GM12878 (cell line): ENCODE results near the gene TREML1. TPM values are rescaled to one million over a fixed set of nuclear protein-coding genes. Genes with fewer than 3 reads are reported as not detected.
A peak's percentile ranks its signal among the peaks of the same experiment; 100 is the strongest.

ENCODE experiments used
- ATF2 ChIP-seq: IDR thresholded peaks from 2 replicates; pipeline ENCODE4 v1.6.1; 2012; ENCODE audit warnings: low read length, inconsistent platforms
- ATF7 ChIP-seq: fragments of 450-650 bp; IDR thresholded peaks from 2 replicates; pipeline ENCODE4 v1.6.1; 2016; ENCODE audit warnings: low read depth, mild to moderate bottlenecking
- BCL11A ChIP-seq: IDR thresholded peaks from 2 replicates; pipeline ENCODE4 v1.6.1; 2011; ENCODE audit warnings: low read depth, low read length
- DPF2 ChIP-seq: fragments of 450-650 bp; IDR thresholded peaks from 2 replicates; pipeline ENCODE4 v1.6.1; 2017; ENCODE audit warnings: mild to moderate bottlenecking
- FOXK2 ChIP-seq: fragments of 450-650 bp; IDR thresholded peaks from 2 replicates; pipeline ENCODE4 v1.6.1; 2017; ENCODE audit warnings: mild to moderate bottlenecking, moderate library complexity
- MEF2B ChIP-seq: fragments of 450-650 bp; IDR thresholded peaks from 2 replicates; pipeline ENCODE4 v1.6.1; 2018; ENCODE audit warnings: mild to moderate bottlenecking, moderate library complexity; ENCODE audit not compliant: partially characterized antibody, poor library complexity, severe bottlenecking
- MLLT1 ChIP-seq: fragments of 450-650 bp; IDR thresholded peaks from 2 replicates; pipeline ENCODE4 v1.6.1; 2016; ENCODE audit warnings: mild to moderate bottlenecking
- NFIC ChIP-seq: IDR thresholded peaks from 2 replicates; pipeline ENCODE4 v1.6.1; 2012; ENCODE audit warnings: low read depth, mild to moderate bottlenecking, inconsistent platforms, low read length, moderate library complexity
- NRF1 ChIP-seq: conservative IDR thresholded peaks from 2 replicates; pipeline ENCODE4 v1.6.1; 2011; ENCODE audit warnings: mild to moderate bottlenecking, low read depth, low read length, improper control_type of control experiment
- POLR2AphosphoS2 ChIP-seq: IDR thresholded peaks from 2 replicates; pipeline ENCODE4 v1.6.1; 2011; ENCODE audit warnings: low read depth, mild to moderate bottlenecking, low read length, improper control_type of control experiment, moderate library complexity
- POU2F2 ChIP-seq: IDR thresholded peaks from 3 replicates; pipeline ENCODE4 v1.6.1; 2011; ENCODE audit warnings: low read depth, mild to moderate bottlenecking, low read length, borderline replicate concordance
- RAD51 ChIP-seq: fragments of 450-650 bp; IDR thresholded peaks from 2 replicates; pipeline ENCODE4 v1.6.1; 2016; ENCODE audit warnings: moderate library complexity, mild to moderate bottlenecking, inconsistent platforms
- RUNX3 ChIP-seq: IDR thresholded peaks from 2 replicates; pipeline ENCODE4 v1.6.1; 2012; ENCODE audit warnings: low read length, inconsistent platforms
- SIN3A ChIP-seq: IDR thresholded peaks from 2 replicates; pipeline ENCODE4 v1.6.1; 2012; ENCODE audit warnings: low read depth, low read length, improper control_type of control experiment
- SKIL ChIP-seq: fragments of 450-650 bp; IDR thresholded peaks from 2 replicates; pipeline ENCODE4 v1.6.1; 2017; ENCODE audit warnings: mild to moderate bottlenecking, low read depth, inconsistent platforms; ENCODE audit not compliant: poor library complexity, severe bottlenecking
- SMAD5 ChIP-seq: IDR thresholded peaks from 2 replicates; pipeline ENCODE4 v1.6.1; 2016; ENCODE audit warnings: antibody characterized with exemption, low read depth
- SP1 ChIP-seq: IDR thresholded peaks from one replicate; pipeline ENCODE4 v1.6.1; 2011; ENCODE audit warnings: low read depth, low read length
- ZNF24 ChIP-seq: fragments of 450-650 bp; IDR thresholded peaks from 2 replicates; pipeline ENCODE4 v1.6.1; 2017; ENCODE audit warnings: antibody characterized with exemption, mild to moderate bottlenecking
- polyA plus RNA-seq, 11 experiments: library from polyadenylated mRNA; depleted of rRNA in 4 of 11; unstranded in 6 of 11; stranded (reverse) in 5 of 11; fragments of >200 nt; fragmentation: Nextera tagmentation in 4 of 11; fragmentation: Illumina TruSeq in 1 of 11; extraction: Ambion mirVana in 4 of 11; extraction: Trizol in 1 of 11; gene quantifications; 1 replicate in 1 of 11; 2 replicates in 10 of 11; pipeline versions ENCODE4 v1.2.1 to v1.2.3, GENCODE V29; 2011 to 2016; ENCODE audit warnings: inconsistent platforms in 2 of 11, missing spikeins in 2 of 11, low read depth in 1 of 11
- total RNA-seq, 4 experiments: library from RNA; depleted of rRNA in 3 of 4; stranded (reverse); fragments of >200 nt in 3 of 4; fragmentation: Illumina TruSeq in 1 of 4; extraction: Trizol in 1 of 4; gene quantifications; 2 replicates each; pipeline versions ENCODE4 v1.2.1 to v1.2.3, GENCODE V29; 2013 to 2021
- TF ChIP-seq, protein P1 (sequence below): IDR thresholded peaks from 2 replicates; pipeline ENCODE4 v1.6.1; 2011; ENCODE audit warnings: mild to moderate bottlenecking, low read depth, low read length, moderate library complexity; ENCODE audit not compliant: insufficient replicate concordance
- TF ChIP-seq, protein P2 (sequence below): fragments of 450-650 bp; formaldehyde crosslinking; IDR thresholded peaks from 2 replicates; pipeline ENCODE4 v1.4.0; 2022; ENCODE audit warnings: mild to moderate bottlenecking, moderate library complexity

Gene TREML1
- total and polyA plus RNA-seq, 10 of the 15 experiments (the other 5 are each of a cell fraction or from before 2014, with no cell fraction given) = 0.21 TPM; not detected in 9

GRCh38 chr6:41199552-41200246 is 45.6 kb upstream of the TREML1 start (continued):
- TF ChIP-seq MLLT1 (0 out of 2 replicates have a peak, but pooled peaks have one; percentile 43), SP1 (no peak), DPF2 (0 out of 2 replicates have a peak, but pooled peaks have one; percentile 45), NFIC (peak; percentile 34; the same call in 1 of the 2 replicates), NRF1 (no peak), ATF2 (peak; percentile 34; the same call in 1 of the 2 replicates), SKIL (peak; percentile 75), BCL11A (no peak), SMAD5 (no peak), POLR2AphosphoS2 (0 out of 2 replicates have a peak, but pooled peaks have one; percentile 15), RAD51 (peak; percentile 69), MEF2B (peak; percentile 60), SIN3A (no peak), ATF7 (peak; percentile 12; the same call in 1 of the 2 replicates), RUNX3 (peak; percentile 31; the same call in 1 of the 2 replicates), POU2F2 (0 out of 3 replicates have a peak, but pooled peaks have one; percentile 23), FOXK2 (peak; percentile 34; the same call in 1 of the 2 replicates), ZNF24 (peak; percentile 54; the same call in 1 of the 2 replicates)
- TF ChIP-seq, protein P1, sequence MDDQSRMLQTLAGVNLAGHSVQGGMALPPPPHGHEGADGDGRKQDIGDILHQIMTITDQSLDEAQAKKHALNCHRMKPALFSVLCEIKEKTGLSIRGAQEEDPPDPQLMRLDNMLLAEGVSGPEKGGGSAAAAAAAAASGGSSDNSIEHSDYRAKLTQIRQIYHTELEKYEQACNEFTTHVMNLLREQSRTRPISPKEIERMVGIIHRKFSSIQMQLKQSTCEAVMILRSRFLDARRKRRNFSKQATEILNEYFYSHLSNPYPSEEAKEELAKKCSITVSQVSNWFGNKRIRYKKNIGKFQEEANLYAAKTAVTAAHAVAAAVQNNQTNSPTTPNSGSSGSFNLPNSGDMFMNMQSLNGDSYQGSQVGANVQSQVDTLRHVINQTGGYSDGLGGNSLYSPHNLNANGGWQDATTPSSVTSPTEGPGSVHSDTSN = no peak
- TF ChIP-seq, protein P2, sequence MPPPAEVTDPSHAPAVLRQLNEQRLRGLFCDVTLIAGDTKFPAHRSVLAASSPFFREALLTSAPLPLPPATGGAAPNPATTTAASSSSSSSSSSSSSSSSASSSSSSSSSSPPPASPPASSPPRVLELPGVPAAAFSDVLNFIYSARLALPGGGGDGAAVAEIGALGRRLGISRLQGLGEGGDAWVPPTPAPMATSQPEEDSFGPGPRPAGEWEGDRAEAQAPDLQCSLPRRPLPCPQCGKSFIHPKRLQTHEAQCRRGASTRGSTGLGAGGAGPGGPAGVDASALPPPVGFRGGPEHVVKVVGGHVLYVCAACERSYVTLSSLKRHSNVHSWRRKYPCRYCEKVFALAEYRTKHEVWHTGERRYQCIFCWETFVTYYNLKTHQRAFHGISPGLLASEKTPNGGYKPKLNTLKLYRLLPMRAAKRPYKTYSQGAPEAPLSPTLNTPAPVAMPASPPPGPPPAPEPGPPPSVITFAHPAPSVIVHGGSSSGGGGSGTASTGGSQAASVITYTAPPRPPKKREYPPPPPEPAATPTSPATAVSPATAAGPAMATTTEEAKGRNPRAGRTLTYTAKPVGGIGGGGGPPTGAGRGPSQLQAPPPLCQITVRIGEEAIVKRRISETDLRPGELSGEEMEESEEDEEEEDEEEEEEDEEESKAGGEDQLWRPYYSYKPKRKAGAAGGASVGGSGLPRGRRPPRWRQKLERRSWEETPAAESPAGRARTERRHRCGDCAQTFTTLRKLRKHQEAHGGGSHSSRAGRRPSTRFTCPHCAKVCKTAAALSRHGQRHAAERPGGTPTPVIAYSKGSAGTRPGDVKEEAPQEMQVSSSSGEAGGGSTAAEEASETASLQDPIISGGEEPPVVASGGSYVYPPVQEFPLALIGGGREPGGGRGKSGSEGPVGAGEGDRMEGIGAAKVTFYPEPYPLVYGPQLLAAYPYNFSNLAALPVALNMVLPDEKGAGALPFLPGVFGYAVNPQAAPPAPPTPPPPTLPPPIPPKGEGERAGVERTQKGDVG (CRISPR knock-in tag) = no peak
